ENCODE measurements around the gene JUN.

Gene JUN

DNA sequence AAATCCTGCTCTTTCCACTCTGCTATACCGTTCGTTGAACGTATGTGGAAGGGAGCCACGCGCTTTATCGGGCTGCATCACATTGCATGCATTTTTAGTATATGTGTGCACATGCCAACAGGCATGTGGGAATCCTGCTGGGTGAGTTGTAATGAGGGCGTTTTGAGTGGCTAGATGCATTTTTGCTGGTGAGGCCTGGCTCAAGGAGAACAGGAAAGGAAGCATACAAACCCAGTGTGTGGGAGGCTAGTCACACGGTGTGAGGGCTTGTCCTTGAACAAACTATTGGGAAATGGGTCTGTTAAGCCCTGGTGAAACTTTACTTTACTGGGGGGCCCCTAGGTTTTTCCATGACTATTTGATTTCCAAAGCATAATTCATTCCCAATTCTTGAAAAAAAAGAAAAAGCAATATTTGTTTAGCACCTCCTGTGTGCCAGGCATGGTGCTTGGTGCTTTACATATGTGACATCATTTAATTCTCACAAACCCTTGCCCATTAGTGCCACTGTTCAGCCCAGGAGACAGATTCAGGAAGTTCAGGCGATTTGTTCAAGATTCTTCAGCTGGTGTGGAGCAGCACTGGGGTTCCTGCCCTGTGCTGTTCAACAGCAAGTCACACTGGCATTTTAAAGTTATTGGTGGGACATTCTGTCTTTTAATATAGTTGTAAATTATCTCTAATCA, 25.6 kb upstream of the JUN start:
- Histone ChIP-seq H3K4me2 (ENCODE audit: low read depth, low read length, poor library complexity, severe bottlenecking) (no peak overlapping the region), H4K20me1 (ENCODE audit: low read depth, low read length) (no peaks in the 10 kb centered on the region), H2AFZ (ENCODE audit: low read depth, low read length, severe bottlenecking) (no peak overlapping the region), H3K4me3 (ENCODE audit: insufficient read depth, low read length, poor library complexity, severe bottlenecking) (no peak overlapping the region), H3K9me2 (replicated peaks; ENCODE audit: insufficient read depth, low read length) (no peaks in the 10 kb centered on the region), H3K79me2 (ENCODE audit: insufficient read depth, low read length) (no peaks in the 10 kb centered on the region), H3K27me3 (ENCODE audit: low read length) (no peaks in the 10 kb centered on the region), H3K27ac (ENCODE audit: low read depth, low read length) (no peak overlapping the region), H3K36me3 (ENCODE audit: low read length) (no peaks in the 10 kb centered on the region), H3F3A (ENCODE audit: insufficient read depth) (no peaks in the 10 kb centered on the region), H3K9ac (ENCODE audit: low read length) (no peak overlapping the region), H3K9me3 (ENCODE audit: insufficient read depth, low read length) (no peaks in the 10 kb centered on the region)
- TF ChIP-seq, protein P1, sequence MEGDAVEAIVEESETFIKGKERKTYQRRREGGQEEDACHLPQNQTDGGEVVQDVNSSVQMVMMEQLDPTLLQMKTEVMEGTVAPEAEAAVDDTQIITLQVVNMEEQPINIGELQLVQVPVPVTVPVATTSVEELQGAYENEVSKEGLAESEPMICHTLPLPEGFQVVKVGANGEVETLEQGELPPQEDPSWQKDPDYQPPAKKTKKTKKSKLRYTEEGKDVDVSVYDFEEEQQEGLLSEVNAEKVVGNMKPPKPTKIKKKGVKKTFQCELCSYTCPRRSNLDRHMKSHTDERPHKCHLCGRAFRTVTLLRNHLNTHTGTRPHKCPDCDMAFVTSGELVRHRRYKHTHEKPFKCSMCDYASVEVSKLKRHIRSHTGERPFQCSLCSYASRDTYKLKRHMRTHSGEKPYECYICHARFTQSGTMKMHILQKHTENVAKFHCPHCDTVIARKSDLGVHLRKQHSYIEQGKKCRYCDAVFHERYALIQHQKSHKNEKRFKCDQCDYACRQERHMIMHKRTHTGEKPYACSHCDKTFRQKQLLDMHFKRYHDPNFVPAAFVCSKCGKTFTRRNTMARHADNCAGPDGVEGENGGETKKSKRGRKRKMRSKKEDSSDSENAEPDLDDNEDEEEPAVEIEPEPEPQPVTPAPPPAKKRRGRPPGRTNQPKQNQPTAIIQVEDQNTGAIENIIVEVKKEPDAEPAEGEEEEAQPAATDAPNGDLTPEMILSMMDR (IDR thresholded peaks at IDR 0.05; ENCODE audit: insufficient read depth, low read length, poor library complexity, severe bottlenecking) = no peak
- TF ChIP-seq EZH2phosphoT487 (conservative IDR thresholded peaks at IDR 0.05; ENCODE audit: low read length) = no peak

DNA sequence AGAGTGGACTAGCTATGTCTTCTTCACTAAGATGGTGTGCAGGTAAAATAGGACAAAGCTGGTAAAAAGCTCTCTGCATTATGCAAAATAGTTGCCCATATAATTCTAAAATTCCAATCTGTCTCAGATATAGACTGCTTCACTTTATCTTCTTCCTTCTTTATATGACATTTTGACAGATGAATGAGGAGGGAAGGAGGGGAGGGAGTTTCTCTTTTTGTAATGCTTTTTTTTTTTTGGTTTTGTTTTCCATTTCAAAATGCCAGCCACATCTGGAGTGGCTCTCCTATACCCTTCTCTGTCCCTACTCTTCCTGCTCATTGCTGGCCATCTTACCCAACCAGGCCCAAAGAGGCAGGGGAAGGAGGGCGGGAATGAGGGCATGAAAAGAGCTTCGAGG, 24.2 kb upstream of the JUN start:
- Histone ChIP-seq H2AFZ (ENCODE audit: low read depth, low read length, severe bottlenecking) (no peak overlapping the region), H3K9me2 (replicated peaks; ENCODE audit: insufficient read depth, low read length) (no peaks in the 10 kb centered on the region), H3K9me3 (ENCODE audit: insufficient read depth, low read length) (no peaks in the 10 kb centered on the region), H4K20me1 (ENCODE audit: low read depth, low read length) (no peaks in the 10 kb centered on the region), H3K4me2 (ENCODE audit: low read depth, low read length, poor library complexity, severe bottlenecking) (no peak overlapping the region), H3K27ac (ENCODE audit: low read depth, low read length) (no peak overlapping the region), H3K27me3 (ENCODE audit: low read length) (no peaks in the 10 kb centered on the region), H3K4me3 (ENCODE audit: insufficient read depth, low read length, poor library complexity, severe bottlenecking) (no peak overlapping the region), H3K79me2 (ENCODE audit: insufficient read depth, low read length) (no peaks in the 10 kb centered on the region), H3K9ac (ENCODE audit: low read length) (no peak overlapping the region), H3K36me3 (ENCODE audit: low read length) (no peaks in the 10 kb centered on the region), H3F3A (ENCODE audit: insufficient read depth) (no peaks in the 10 kb centered on the region)
- TF ChIP-seq EZH2phosphoT487 (conservative IDR thresholded peaks at IDR 0.05; ENCODE audit: low read length) = no peak
- TF ChIP-seq, protein P1 (IDR thresholded peaks at IDR 0.05; ENCODE audit: insufficient read depth, low read length, poor library complexity, severe bottlenecking) = no peak

DNA sequence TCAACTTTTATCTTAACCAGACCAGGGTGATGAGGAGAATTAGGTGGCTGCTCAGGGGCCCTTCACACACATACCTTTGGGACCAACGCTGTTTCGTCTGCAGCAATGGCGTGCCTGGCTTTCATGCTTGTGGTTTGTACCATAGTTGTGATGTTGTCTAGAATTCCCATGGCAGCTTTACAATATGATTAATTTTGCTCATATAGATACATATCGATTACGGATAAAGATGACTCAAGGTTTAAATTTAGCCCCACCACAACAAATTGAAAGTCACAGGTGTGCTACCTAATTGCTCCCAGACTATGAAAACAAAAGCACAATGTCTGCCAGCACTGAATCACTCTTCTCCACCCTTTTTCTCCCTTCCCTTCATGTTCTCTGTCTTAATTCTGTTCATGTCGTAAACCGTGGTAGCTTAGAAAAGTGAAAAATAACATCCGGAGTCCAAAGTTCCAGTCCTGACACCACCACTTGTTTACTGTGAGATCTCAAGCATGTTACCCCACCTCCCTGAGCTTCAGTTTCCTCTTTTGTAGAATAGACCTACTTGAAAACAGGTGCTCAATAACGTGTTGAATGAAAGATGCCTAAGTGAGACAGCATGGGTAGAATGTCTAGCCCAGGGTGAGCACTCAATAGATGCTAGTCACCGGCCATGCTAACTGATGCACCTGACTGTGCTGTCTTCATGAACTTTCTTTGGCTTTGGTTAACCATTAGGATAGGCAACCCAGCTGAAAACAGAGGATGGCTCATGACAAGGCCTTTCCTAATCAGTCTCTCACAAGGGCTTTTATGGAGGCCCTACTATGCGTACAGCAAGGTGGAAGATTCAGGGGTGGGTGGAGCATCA, 22.1 kb upstream of the JUN start:
- Histone ChIP-seq H3K79me2 (ENCODE audit: insufficient read depth, low read length) (no peaks in the 10 kb centered on the region), H3K4me2 (ENCODE audit: low read depth, low read length, poor library complexity, severe bottlenecking) (no peak overlapping the region), H3K27ac (ENCODE audit: low read depth, low read length) (no peak overlapping the region), H3K36me3 (ENCODE audit: low read length) (no peaks in the 10 kb centered on the region), H2AFZ (ENCODE audit: low read depth, low read length, severe bottlenecking) (no peak overlapping the region), H4K20me1 (ENCODE audit: low read depth, low read length) (no peaks in the 10 kb centered on the region), H3K9me2 (replicated peaks; ENCODE audit: insufficient read depth, low read length) (no peaks in the 10 kb centered on the region), H3F3A (ENCODE audit: insufficient read depth) (no peaks in the 10 kb centered on the region), H3K27me3 (ENCODE audit: low read length) (no peaks in the 10 kb centered on the region), H3K4me3 (ENCODE audit: insufficient read depth, low read length, poor library complexity, severe bottlenecking) (no peak overlapping the region), H3K9me3 (ENCODE audit: insufficient read depth, low read length) (no peaks in the 10 kb centered on the region), H3K9ac (ENCODE audit: low read length) (no peak overlapping the region)
- TF ChIP-seq, protein P1 (IDR thresholded peaks at IDR 0.05; ENCODE audit: insufficient read depth, low read length, poor library complexity, severe bottlenecking) = no peak
- no peak for TF ChIP-seq EZH2phosphoT487 (conservative IDR thresholded peaks at IDR 0.05; ENCODE audit: low read length)

Measured in SU-DHL-6 (cell line).